PC-3 (cell line): Measurements from ENCODE around the gene BLM. TPM values are rescaled to one million over a fixed set of nuclear protein-coding genes. Genes with fewer than 3 reads are reported as not detected.

Experiments used
- ATAC-seq: fragments of 200-7000 bp; cut with Tn5 transposase; 2 replicates; pipeline ENCODE4 v1.9.1; 2020; ENCODE audit warnings: mild to moderate bottlenecking, moderate library complexity
- BruUV-seq: library from RNA; stranded (reverse); fragments of 400-500 nt; replicated peaks from 2 replicates; lab custom pipeline; 2021; lab: Mats Ljungman, UMichigan
- CTCF ChIA-PET: fragments of 300-600 bp; sonication (Branson Sonifier 250); formaldehyde crosslinking; loops from one replicate; lab custom pipeline; 2022; ENCODE audit warnings: antibody characterized with exemption; lab: Charles Lee
- POLR2A ChIA-PET: fragments of 300-600 bp; sonication (Branson Sonifier 250); formaldehyde crosslinking; loops from one replicate; lab custom pipeline; 2022; ENCODE audit warnings: antibody characterized with exemption; ENCODE audit not compliant: unreplicated experiment; lab: Charles Lee
- DNase-seq: peaks from one replicate; pipeline ENCODE4 v3.0.0-alpha.2; 2015
- H2AFZ ChIP-seq: fragments of 300-600 bp; sonication (generic); 2 replicates; pipeline ENCODE4 v1.6.0; 2016; ENCODE audit warnings: antibody characterized with exemption, low read length
- H3F3A ChIP-seq: fragments of 300-600 bp; sonication (generic); one replicate; pipeline ENCODE4 v1.6.0; 2017; ENCODE audit warnings: antibody characterized with exemption, low read length, control low read depth, mild to moderate bottlenecking; ENCODE audit not compliant: unreplicated experiment
- H3K27ac ChIP-seq: fragments of 300-600 bp; sonication (generic); 2 replicates; pipeline ENCODE4 v1.5.1; 2016; ENCODE audit warnings: mild to moderate bottlenecking, low read length
- H3K27me3 ChIP-seq: fragments of 300-600 bp; sonication (generic); 2 replicates; pipeline ENCODE4 v1.6.1; 2016; ENCODE audit warnings: low read length, mixed read lengths
- H3K36me3 ChIP-seq: fragments of 300-600 bp; sonication (generic); 2 replicates; pipeline ENCODE4 v1.6.1; 2016; ENCODE audit warnings: low read depth, mixed run types, low read length, mixed read lengths
- H3K4me1 ChIP-seq: fragments of 300-600 bp; sonication (generic); 2 replicates; pipeline ENCODE4 v1.5.1; 2016; ENCODE audit warnings: low read length; ENCODE audit not compliant: insufficient read depth
- H3K4me2 ChIP-seq: fragments of 300-600 bp; sonication (generic); 2 replicates; pipeline ENCODE4 v1.6.0; 2016; ENCODE audit warnings: low read length
- H3K4me3 ChIP-seq: fragments of 300-600 bp; sonication (generic); 2 replicates; pipeline ENCODE4 v1.5.1; 2016; ENCODE audit warnings: mild to moderate bottlenecking, low read length, mixed read lengths
- H3K79me2 ChIP-seq: fragments of 300-600 bp; sonication (generic); 2 replicates; pipeline ENCODE4 v1.6.1; 2017; ENCODE audit warnings: low read length, mixed read lengths
- H3K9ac ChIP-seq: fragments of 300-600 bp; sonication (generic); 2 replicates; pipeline ENCODE4 v1.6.0; 2016; ENCODE audit warnings: mild to moderate bottlenecking, low read length
- H3K9me2 ChIP-seq: fragments of 300-600 bp; sonication (generic); replicated peaks from 2 replicates; pipeline ENCODE4 v1.6.1; 2016; ENCODE audit warnings: mixed run types, low read length, mixed read lengths
- H3K9me3 ChIP-seq: fragments of 300-600 bp; sonication (generic); 2 replicates; pipeline ENCODE4 v1.6.1; 2016; ENCODE audit warnings: low read length, mixed read lengths
- H4K20me1 ChIP-seq: fragments of 300-600 bp; sonication (generic); 2 replicates; pipeline ENCODE4 v1.6.1; 2016; ENCODE audit warnings: low read length, mixed read lengths
- EZH2 ChIP-seq: fragments of 300-600 bp; sonication (generic); IDR thresholded peaks from one replicate; pipeline ENCODE4 v1.6.1; 2017; ENCODE audit warnings: antibody characterized with exemption, mild to moderate bottlenecking, low read length; ENCODE audit not compliant: unreplicated experiment
- EZH2phosphoT487 ChIP-seq: fragments of 300-600 bp; sonication (generic); IDR thresholded peaks from 2 replicates; pipeline ENCODE4 v1.6.1; 2018; ENCODE audit warnings: mild to moderate bottlenecking, antibody characterized with exemption, low read length, borderline replicate concordance
- intact Hi-C: fragments of 100-400 bp; cut with micrococcal nuclease; formaldehyde crosslinking; loops from 2 replicates; pipeline ENCODE4 v1.9.0; 2023
- total RNA-seq: library from RNA; depleted of rRNA; stranded (reverse); fragments of >200 nt; gene quantifications from 2 replicates; pipeline ENCODE4 v1.2.3, GENCODE V29; 2014
- TF ChIP-seq, protein P1 (sequence below): fragments of 300-600 bp; sonication (generic); conservative IDR thresholded peaks from 2 replicates; pipeline ENCODE4 v1.5.1; 2017; ENCODE audit warnings: antibody characterized with exemption, low read depth, mild to moderate bottlenecking, low read length

The BLM gene
- total RNA-seq, 1 experiment from 2014 or later = 18.7 TPM

DNA sequence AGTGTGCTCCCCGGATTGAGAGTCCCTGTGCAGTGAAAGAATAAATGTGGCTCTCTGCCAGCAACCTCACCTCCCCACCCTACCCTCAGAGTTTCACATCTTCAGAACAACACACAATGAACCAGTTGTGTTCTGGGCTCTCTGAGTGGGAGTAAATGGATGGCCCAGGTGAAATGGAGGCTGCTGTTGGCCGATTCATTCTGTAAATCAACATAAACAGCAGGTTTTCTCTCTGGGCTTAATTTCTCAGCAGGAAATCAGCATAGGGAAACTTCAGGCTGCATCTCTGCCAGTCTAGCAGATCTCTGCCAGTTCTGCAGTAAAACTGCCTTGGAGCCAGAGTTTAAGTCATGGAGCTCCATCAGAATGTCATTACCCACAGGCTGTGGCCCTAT, 96.6 kb downstream of the BLM start:
- Histone ChIP-seq H3K36me3 (0 out of 2 replicates have a peak, but pooled peaks cover 6% of the 10 kb centered on the region), H3K4me2 (no peak overlapping the region), H3K9me2 (no peaks in the 10 kb centered on the region), H3K4me1 (no peaks in the 10 kb centered on the region), H3K79me2 (no peaks in the 10 kb centered on the region), H3K4me3 (no peak overlapping the region), H3K9ac (no peak overlapping the region), H3K27ac (no peak overlapping the region), H2AFZ (no peak overlapping the region), H4K20me1 (no peaks in the 10 kb centered on the region), H3K9me3 (no peaks in the 10 kb centered on the region), H3F3A (no peaks in the 10 kb centered on the region), H3K27me3 (no peaks in the 10 kb centered on the region)
- intact Hi-C loops = no loop called here
- ATAC-seq (no peak), DNase-seq (no peak)
- POLR2A ChIA-PET = no interaction called here
- TF ChIP-seq EZH2phosphoT487 (no peak), EZH2 (no peak)
- TF ChIP-seq, protein P1, sequence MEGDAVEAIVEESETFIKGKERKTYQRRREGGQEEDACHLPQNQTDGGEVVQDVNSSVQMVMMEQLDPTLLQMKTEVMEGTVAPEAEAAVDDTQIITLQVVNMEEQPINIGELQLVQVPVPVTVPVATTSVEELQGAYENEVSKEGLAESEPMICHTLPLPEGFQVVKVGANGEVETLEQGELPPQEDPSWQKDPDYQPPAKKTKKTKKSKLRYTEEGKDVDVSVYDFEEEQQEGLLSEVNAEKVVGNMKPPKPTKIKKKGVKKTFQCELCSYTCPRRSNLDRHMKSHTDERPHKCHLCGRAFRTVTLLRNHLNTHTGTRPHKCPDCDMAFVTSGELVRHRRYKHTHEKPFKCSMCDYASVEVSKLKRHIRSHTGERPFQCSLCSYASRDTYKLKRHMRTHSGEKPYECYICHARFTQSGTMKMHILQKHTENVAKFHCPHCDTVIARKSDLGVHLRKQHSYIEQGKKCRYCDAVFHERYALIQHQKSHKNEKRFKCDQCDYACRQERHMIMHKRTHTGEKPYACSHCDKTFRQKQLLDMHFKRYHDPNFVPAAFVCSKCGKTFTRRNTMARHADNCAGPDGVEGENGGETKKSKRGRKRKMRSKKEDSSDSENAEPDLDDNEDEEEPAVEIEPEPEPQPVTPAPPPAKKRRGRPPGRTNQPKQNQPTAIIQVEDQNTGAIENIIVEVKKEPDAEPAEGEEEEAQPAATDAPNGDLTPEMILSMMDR = no peak
- CTCF ChIA-PET = no interaction called here
- BruUV-seq = no TSS peak

DNA sequence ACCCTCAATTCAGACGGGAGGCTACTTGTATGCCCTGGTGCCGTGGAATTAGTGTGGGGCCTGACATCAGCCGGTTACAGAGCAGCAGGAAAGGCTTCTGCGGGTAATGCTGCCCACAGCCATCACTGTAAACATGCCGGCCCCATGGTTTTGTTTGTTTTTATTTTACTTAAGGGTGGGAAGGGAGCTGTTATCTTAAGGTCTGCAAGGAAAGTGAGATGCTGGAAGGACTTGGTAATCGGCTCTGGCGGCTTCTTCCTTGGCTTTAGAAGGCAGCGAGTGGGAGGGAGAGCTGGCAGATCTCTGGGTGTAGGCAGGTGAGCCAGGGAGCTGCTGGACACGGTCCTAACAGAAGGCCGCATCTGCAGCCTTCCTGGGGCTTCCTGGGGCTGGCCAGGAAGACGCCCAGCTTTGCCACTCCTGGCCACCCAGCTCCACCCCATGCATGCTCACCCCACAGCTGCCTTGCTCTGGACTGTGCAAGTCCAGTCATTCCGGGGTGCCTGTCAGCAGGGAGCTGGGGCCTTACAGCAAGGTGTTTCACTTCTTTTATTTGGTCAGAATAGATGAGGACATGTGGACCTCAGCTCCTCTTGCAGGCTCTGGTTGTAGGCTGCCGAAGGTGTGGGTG, 97.2 kb downstream of the BLM start:
- Histone ChIP-seq H3K4me3 (no peak overlapping the region), H3F3A (no peaks in the 10 kb centered on the region), H3K36me3 (0 out of 2 replicates have a peak, but pooled peaks cover 6% of the 10 kb centered on the region), H3K4me1 (no peaks in the 10 kb centered on the region), H3K9me2 (no peaks in the 10 kb centered on the region), H3K4me2 (no peak overlapping the region), H3K9ac (no peak overlapping the region), H3K27ac (no peak overlapping the region), H3K9me3 (no peaks in the 10 kb centered on the region), H3K27me3 (no peaks in the 10 kb centered on the region), H4K20me1 (no peaks in the 10 kb centered on the region), H3K79me2 (no peaks in the 10 kb centered on the region), H2AFZ (no peak overlapping the region)
- POLR2A ChIA-PET = no interaction called here
- intact Hi-C loops = no loop called here
- ATAC-seq (no peak), DNase-seq (no peak)
- TF ChIP-seq, protein P1 = no peak
- TF ChIP-seq EZH2 = no peak
- TF ChIP-seq EZH2phosphoT487 = no peak
- CTCF ChIA-PET = no interaction called here
- BruUV-seq = no TSS peak

DNA sequence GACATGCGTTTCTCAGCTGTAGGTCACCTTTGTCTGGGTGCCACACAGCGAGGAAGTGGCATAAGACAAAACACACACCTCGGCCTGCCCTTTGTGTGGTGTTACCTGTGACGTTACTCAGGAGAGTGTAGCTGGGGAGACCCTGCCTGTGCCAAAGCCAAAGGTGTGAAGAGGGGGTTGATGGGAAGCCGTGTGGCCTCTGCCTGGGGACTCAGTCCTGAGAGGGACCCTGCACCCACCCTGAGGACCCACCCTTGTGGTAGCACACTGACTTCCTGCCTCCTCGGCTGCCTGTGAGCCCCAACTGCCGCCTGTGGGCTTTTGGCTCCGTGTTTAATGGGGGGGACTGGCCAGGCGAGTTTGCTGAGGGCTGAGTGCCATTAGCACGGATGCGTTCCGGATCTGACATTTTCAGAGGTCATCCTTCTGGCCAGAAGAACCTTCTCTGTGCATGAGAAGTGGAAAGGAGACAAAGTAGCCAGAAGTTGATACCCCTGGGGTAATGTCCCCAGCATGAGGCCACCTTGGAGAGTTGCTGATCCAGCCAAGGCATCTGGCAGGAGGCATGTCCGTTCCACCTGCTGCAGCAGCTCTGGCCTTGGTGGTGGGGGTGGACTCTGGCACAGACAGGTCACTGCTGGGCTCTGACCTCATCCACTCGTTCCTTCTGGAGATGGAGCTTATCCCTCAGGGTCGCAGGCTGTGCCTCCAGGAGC, 99.4 kb downstream of the BLM start:
- TF ChIP-seq EZH2phosphoT487 (no peak), EZH2 (no peak)
- TF ChIP-seq, protein P1 = no peak
- Histone ChIP-seq H3F3A (no peaks in the 10 kb centered on the region), H3K27ac (no peak overlapping the region), H3K9ac (no peak overlapping the region), H3K79me2 (no peaks in the 10 kb centered on the region), H3K4me2 (no peak overlapping the region), H3K9me2 (no peaks in the 10 kb centered on the region), H3K27me3 (no peaks in the 10 kb centered on the region), H2AFZ (no peak overlapping the region), H3K4me1 (no peaks in the 10 kb centered on the region), H3K36me3 (no peaks in the 10 kb centered on the region), H3K4me3 (no peak overlapping the region), H3K9me3 (no peaks in the 10 kb centered on the region), H4K20me1 (no peaks in the 10 kb centered on the region)
- POLR2A ChIA-PET = no interaction called here
- ATAC-seq = no peak
- no peak for DNase-seq
- CTCF ChIA-PET = interaction anchor here (0.6 kb wide), 1 partner anchor 128 kb away, joined by 15 read pairs; no protein-coding TSS in a partner anchor
- BruUV-seq = no TSS peak
- intact Hi-C loops = no loop called here
